GM04504 (cell line): ENCODE results near the gene P2RY8.

Experiments
- DNase-seq: peaks from one replicate; pipeline ENCODE4 v3.0.0-alpha.2; 2012; ENCODE audit warnings: low read depth

Gene P2RY8

DNA sequence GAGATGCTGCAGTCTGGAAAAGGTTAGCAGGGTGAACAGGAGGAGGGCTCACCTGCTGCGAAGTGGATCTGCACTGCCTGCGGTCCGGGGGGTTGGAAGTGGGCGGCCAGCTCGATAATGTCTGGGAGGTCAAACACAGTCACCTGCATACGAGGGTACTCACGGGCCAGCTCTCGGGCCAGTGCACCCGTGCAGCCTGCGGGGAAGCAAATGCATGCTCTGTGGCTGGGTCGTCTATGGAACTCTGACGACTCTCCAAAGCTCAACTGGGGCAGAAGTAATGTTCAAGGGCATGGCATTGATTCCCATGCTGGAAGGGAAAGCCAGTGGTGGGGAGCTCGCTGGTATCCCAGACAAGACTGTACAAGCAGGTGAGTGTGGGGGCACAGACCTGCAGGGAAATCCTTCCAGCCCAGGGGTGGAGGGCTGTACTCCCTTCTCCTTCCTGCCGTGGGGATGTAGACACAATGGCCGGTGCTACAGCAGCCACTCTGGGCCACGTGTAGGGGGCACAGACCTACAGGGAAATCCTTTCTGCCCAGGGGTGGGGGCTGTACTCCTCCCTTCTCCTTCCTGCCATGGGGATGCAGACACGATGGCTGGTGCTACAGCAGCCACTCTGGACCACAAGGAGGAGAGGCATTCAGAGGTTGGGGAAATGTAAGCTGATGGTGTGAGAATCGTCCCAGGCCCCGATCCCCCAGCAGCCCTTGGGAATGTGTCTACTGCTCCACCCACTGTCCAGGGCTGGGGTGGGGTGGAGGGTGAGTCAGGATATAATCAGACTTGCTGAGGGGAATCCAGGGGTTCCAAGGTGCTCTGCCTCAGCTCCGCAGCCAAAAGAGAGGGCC lies 118.8 kb downstream of the P2RY8 start:
- DNase-seq, result no peak

DNA sequence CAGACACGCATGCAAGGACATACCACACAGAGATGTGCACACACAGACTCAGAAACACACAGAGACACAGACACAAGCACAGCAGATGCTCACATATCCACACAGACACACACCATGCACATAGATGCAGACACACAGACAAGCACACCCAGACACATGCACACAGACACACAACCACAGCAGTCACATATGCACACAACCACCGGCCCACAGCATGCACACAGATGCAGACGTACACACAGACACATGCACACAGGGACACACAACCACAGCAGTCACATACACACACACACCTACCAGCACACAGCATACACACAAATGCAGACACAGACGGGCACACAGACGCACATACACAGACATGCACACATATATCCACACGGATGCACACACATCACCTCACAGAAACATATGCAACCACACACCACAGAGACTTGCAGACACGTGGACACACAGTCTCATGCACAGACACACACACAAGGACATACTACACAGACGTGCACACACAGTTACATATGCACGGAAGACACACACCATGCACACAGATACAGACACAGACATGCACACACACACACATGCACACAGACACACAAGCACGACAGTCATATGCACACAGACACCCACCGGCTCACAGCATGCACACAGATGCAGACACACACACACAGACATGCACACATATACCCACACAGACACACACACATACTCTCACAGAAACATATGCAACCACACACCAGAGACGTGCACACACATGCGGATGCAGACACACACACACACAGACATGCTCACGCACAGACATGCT lies 119.8 kb downstream of the P2RY8 start:
- DNase-seq, result no peak

DNA sequence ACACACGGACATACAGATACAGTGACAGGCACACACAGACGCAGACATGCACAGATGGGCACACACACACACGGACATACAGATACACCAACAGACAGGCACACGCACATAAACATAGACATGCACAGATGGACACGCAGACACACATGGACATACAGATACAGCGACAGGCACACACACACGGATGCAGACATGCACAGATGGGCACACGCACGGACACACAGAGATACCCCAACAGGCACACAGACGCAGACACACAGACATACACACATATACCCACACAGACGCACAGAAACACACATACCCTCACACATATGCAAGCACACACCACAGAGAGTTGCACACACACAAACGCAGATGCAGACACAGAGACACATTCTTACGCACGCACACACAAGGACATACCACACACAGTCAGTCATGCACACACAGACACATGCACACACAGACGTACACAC lies 120.6 kb downstream of the P2RY8 start:
- DNase-seq, result no peak
